Measurements from ENCODE around the gene DDA1.
"Not testable (repeated sequence)": the region's sequence is repeated elsewhere in the genome, so short reads cannot be mapped to it uniquely, and the experiment has no call there.

The DDA1 gene

DNA sequence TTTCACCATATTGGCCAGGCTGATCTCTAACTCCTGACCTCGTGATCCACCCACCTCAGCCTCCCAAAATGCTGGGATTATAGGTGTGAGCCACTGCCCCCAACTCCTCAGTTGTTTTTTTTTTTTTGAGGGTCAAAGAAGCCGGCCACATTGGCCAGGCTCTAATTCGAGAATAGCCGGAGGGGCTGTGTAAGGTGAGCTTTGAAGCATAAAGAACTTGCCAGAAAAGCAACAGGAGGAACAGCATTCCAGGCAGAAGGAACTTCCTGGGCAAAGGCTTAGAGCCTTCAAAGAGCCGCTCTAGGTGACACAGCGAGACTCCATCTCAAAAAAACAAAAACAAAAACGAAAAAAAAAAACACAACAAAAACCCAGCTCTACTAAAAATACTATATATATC, 43.3 kb upstream of the DDA1 start:
- DNase-seq (ENCODE audit: insufficient read length, low spot score), result no peak
- TF ChIP-seq, protein P1, sequence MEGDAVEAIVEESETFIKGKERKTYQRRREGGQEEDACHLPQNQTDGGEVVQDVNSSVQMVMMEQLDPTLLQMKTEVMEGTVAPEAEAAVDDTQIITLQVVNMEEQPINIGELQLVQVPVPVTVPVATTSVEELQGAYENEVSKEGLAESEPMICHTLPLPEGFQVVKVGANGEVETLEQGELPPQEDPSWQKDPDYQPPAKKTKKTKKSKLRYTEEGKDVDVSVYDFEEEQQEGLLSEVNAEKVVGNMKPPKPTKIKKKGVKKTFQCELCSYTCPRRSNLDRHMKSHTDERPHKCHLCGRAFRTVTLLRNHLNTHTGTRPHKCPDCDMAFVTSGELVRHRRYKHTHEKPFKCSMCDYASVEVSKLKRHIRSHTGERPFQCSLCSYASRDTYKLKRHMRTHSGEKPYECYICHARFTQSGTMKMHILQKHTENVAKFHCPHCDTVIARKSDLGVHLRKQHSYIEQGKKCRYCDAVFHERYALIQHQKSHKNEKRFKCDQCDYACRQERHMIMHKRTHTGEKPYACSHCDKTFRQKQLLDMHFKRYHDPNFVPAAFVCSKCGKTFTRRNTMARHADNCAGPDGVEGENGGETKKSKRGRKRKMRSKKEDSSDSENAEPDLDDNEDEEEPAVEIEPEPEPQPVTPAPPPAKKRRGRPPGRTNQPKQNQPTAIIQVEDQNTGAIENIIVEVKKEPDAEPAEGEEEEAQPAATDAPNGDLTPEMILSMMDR (IDR thresholded peaks at IDR 0.05; ENCODE audit: insufficient read depth, missing control alignments), result no peak
- FAIRE-seq, result no peak

DNA sequence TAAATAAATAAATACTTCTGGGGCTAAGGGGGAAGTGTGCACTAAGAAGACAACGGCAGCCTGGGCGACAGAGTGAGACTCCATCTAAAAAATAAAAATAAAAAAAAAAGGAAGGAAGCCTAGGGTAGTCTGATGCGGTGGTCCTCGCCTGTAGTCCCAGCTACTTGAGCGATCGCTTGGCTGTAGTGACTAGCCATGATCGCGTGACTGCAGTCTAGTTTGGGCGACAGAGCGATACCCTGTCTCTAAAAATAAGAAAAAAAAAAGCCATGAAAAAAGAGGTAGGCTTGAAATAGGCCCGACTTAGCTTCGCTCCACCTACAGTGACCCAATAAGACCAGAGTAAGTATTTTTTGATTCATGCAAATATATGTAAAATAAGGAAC, 42.8 kb upstream of the DDA1 start:
- no peak for DNase-seq (ENCODE audit: insufficient read length, low spot score)
- FAIRE-seq, result no peak
- TF ChIP-seq, protein P1 (IDR thresholded peaks at IDR 0.05; ENCODE audit: insufficient read depth, missing control alignments), result no peak

DNA sequence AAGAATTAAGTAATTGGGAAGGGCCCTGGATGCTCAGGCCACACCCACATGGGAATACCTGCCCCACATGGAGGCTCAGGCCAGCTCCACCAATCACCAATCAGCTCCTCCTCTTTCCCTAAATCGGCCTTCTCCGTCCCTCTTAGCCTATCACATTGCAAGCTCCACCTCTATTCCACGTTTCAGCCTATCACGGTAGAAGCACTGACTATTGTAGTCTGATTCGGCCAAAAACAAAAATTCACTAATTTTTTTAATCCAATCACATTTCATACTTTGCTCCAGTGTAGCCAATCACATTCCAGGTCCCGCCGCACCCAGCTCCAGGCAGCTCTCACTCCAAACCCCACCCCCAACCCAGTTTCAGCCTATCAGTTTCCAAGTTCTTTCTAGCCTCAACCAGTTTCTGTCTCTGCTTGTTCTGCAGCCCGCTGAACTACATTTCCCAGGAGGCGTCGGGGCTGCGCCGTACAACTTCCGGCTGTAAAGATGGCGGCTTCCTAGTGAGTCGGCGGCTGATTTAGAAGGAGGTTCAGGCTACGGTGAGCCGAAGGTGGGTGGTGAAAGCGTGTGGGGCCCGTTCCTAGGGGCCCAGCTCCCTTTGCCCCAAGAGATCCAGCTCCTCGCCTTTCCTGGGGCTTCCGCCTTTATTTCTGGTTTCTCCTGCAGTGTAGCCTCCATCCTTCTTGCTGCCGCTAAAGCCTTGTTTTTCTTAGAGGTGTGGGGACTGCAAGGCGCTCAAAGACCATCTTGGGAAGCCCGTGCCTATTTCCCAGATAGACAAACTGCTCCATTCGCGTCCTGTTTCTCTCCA, 42.2 kb upstream of the DDA1 start, which contains the start of gene BABAM1:
TSS of gene BABAM1 (plus strand) at position 469 of the 814 bp plus-strand sequence. CDS start 1,364 bp downstream, outside the sequence.
- FAIRE-seq, result no peak
- peak; percentile 92 for DNase-seq (ENCODE audit: insufficient read length, low spot score)
- TF ChIP-seq, protein P1 (IDR thresholded peaks at IDR 0.05; ENCODE audit: insufficient read depth, missing control alignments), result no peak

DNA sequence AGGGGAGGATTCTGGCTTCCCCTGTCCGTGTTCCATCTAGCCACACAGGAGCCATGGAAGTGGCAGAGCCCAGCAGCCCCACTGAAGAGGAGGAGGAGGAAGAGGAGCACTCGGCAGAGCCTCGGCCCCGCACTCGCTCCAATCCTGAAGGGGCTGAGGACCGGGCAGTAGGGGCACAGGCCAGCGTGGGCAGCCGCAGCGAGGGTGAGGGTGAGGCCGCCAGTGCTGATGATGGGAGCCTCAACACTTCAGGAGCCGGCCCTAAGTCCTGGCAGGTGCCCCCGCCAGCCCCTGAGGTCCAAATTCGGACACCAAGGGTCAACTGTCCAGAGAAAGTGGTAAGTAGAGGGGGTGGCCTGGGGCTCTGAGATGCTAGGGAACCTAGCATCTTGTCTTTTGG, 40.6 kb upstream of the DDA1 start:
- DNase-seq (ENCODE audit: insufficient read length, low spot score) (no peak), FAIRE-seq (no peak)
- TF ChIP-seq, protein P1 (IDR thresholded peaks at IDR 0.05; ENCODE audit: insufficient read depth, missing control alignments), result no peak

DNA sequence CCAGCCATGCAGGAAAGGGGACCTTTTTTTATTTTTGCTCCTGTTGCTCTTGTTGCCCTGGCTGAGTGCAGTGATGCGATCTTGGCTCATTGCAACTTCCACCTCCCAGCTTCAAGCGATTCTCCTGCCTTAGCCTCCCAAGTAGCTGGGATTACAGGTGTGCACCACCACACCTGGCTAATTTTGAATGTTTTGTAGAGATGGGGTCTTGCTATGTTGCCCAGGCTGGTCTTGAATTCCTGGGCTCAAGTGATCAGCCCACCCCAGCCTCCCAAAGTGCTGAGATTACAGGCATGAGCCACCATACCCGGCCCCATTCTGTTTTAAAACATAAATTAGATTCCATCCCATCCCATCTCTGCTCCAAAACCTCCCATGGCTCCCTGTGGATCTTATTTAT, 34.5 kb upstream of the DDA1 start:
- FAIRE-seq; DNase-seq (ENCODE audit: insufficient read length, low spot score): not testable (repeated sequence)

DNA sequence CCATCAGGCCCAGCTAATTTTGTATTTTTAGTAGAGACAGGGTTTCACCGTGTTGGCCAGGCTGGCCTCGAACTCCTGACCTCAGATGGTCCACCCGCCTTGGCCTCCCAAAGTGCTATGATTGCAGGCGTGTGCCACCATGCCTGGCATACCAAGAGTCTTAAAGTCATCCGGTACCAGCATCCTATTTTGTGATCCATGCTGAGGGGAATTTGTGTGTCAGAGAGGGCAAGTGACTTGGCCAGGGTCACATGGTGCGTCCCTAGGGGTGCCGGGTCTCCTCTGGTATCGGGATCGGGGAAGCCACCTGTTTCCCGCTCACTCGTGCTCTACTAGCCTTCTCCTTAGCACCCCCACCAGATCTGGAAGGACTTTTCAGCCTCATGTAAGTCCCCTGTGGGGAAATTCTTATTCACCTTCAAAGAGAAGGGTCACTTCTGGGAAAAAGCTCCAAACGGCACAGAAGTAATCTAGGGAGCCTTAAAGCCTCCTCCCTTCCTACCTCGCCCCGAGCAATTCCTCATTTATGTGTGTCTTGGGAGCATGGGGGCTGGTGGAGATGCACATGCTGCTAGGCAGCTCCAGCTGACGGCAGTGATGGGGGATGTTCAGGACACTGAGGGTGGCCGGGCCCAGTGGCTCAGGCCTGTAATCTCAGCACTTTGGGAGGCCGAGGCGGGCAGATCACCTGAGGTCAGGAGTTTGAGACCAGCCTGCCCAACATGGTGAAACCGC, 33.8 kb upstream of the DDA1 start:
- FAIRE-seq (no peak), DNase-seq (ENCODE audit: insufficient read length, low spot score) (no peak)
- TF ChIP-seq, protein P1 (IDR thresholded peaks at IDR 0.05; ENCODE audit: insufficient read depth, missing control alignments), result no peak

DNA sequence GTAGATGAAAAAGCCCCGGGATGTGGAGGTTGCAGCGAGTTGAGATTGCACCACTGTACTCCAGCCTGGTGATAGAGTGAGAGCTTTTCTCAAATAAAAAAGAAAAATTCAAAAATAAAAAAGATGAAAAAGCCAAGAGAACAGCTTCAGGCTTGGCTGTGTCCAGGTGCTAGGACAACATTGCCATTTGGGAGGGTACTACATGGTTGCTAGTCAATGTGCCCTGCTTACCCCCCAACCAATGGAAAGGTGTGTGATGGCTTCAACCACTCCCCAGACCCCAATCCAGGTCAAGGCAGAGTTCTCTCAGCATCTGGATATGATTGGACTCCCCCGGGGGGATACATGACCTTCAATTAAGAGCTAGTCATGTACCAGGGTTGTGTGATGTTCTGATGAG, 29.9 kb upstream of the DDA1 start:
- TF ChIP-seq, protein P1 (IDR thresholded peaks at IDR 0.05; ENCODE audit: insufficient read depth, missing control alignments), result no peak
- DNase-seq (ENCODE audit: insufficient read length, low spot score), result no peak
- no peak for FAIRE-seq

Data from D721Med (cell line).